ENCODE results near the gene CCDC134. TPM values are rescaled to one million over a fixed set of nuclear protein-coding genes. Genes with fewer than 3 reads are reported as not detected.
A peak's percentile ranks its signal among the peaks of the same experiment; 100 is the strongest.
"Not testable (repeated sequence)": the region's sequence is repeated elsewhere in the genome, so short reads cannot be mapped to it uniquely, and the experiment has no call there.

Gene CCDC134
- total and polyA plus RNA-seq, 7 donors: 0.60 to 8.6 (median 6.1) TPM

- TF ChIP-seq CTCF (IDR thresholded peaks at IDR 0.05) (no peak), POLR2AphosphoS5 (IDR thresholded peaks at IDR 0.05) (peak in 2 of 4 donors; percentile 6 to 28), POLR2A (IDR thresholded peaks at IDR 0.05) (no peak), EP300 (IDR thresholded peaks at IDR 0.05) (no peak)
- H3K27me3 ChIP-seq: no peaks in the 10 kb centered on the region
- peaks cover 0 to 18% (median 0%) of the 10 kb centered on the region in 4 donors for H3K36me3 ChIP-seq
- WGBS, 2 donors: 0 to 1% methylated on average over 86 of the region's 86 CpGs
- DNase-seq: peak; percentile 78
- peak overlapping the region; percentile 90 to 97 (median 92) for H3K27ac ChIP-seq
- H3K4me3 ChIP-seq: peak overlapping the region; percentile 70 to 98 (median 95)
- H3K4me1 ChIP-seq: peaks cover 0 to 26% (median 17%) of the 10 kb centered on the region in 4 donors
- no peaks in the 10 kb centered on the region for H3K9me3 ChIP-seq
- intact Hi-C loops (cut with DNase I): loop anchor here (2.0 to 5.0 kb wide), 3 partner anchors 33 to 136 kb away; partner anchors contain the start of genes CCDC134, CENPM and MEI1
Observed at GRCh38 chr22:41833369-41834004, 33.0 kb downstream of the CCDC134 start.

- WGBS, 2 donors: 7 to 19% methylated on average over 14 of the region's 14 CpGs
- Histone ChIP-seq H3K9me3 (no peaks in the 10 kb centered on the region), H3K27ac (peak overlapping the region; percentile 90 to 97 (median 92)), H3K4me3 (peak overlapping the region; percentile 70 to 98 (median 95)), H3K27me3 (no peaks in the 10 kb centered on the region), H3K36me3 (peaks cover 0 to 23% (median under 1%) of the 10 kb centered on the region in 4 donors), H3K4me1 (peaks cover 0 to 26% (median 17%) of the 10 kb centered on the region in 4 donors)
- intact Hi-C loops (cut with DNase I): loop anchor here (5.0 kb wide), 1 partner anchor 137 kb away; the partner anchor contains the start of gene MEI1
- no peak for TF ChIP-seq POLR2AphosphoS5 (IDR thresholded peaks at IDR 0.05)
- no peak for TF ChIP-seq EP300 (IDR thresholded peaks at IDR 0.05)
- TF ChIP-seq POLR2A (IDR thresholded peaks at IDR 0.05): no peak
- TF ChIP-seq CTCF (IDR thresholded peaks at IDR 0.05): no peak
- no peak for DNase-seq
Observed at GRCh38 chr22:41834005-41834944, 33.8 kb downstream of the CCDC134 start.

- H3K4me3 ChIP-seq; H3K27ac ChIP-seq; DNase-seq; intact Hi-C loops (cut with DNase I); H3K27me3 ChIP-seq; H3K9me3 ChIP-seq: not testable (repeated sequence)
- Histone ChIP-seq H3K4me1 (peaks cover 0 to 26% (median 17%) of the 10 kb centered on the region in 4 donors), H3K36me3 (peaks cover 0 to 23% (median 2%) of the 10 kb centered on the region in 4 donors)
- 80 to 95% methylated on average over 8 of the region's 8 CpGs for WGBS, 2 donors
Observed at GRCh38 chr22:41835462-41835861, 35.0 kb downstream of the CCDC134 start.

GRCh38 chr22:41836551-41836950, 36.1 kb downstream of the CCDC134 start:
- H3K27ac ChIP-seq: no peak overlapping the region

More at GRCh38 chr22:41836551-41836950, 36.1 kb downstream of the CCDC134 start:
- Histone ChIP-seq H3K4me3 (no peak overlapping the region), H3K27me3 (no peaks in the 10 kb centered on the region), H3K9me3 (no peaks in the 10 kb centered on the region), H3K36me3 (peaks cover 0 to 23% (median 2%) of the 10 kb centered on the region in 4 donors), H3K4me1 (peaks cover 0 to 34% (median 24%) of the 10 kb centered on the region in 4 donors)
- intact Hi-C loops (cut with DNase I): no loop called here
- WGBS, 2 donors: 90 to 94% methylated on average over 2 of the region's 2 CpGs
- TF ChIP-seq CTCF (IDR thresholded peaks at IDR 0.05): no peak
- TF ChIP-seq POLR2AphosphoS5 (IDR thresholded peaks at IDR 0.05): no peak
- no peak for DNase-seq
